NCI-H2196 treated with DMSO at 0.1 percent for 48 hours (cell line): ENCODE measurements around the gene RIIAD1.
"Not testable (repeated sequence)": the region's sequence is repeated elsewhere in the genome, so short reads cannot be mapped to it uniquely, and the experiment has no call there.

Experiments
- DNase-seq: peaks from one replicate; lab custom pipeline; 2025; ENCODE audit not compliant: unreplicated experiment; lab: John Stamatoyannopoulos, UW

Gene RIIAD1

GRCh38 chr1:151720974-151721787 is at the start of gene RIIAD1:
RIIAD1 (plus strand) TSS chr1:151721522; CDS start chr1:151721537, 15 bp downstream.
- DNase-seq: no peak

- no peak for DNase-seq
These were observed 47.9 kb upstream of the RIIAD1 start for GRCh38 chr1:151673407-151673806.

- DNase-seq: no peak
These were observed 40.9 kb upstream of the RIIAD1 start for GRCh38 chr1:151680391-151680790.

- DNase-seq: no peak
These were observed 40.5 kb upstream of the RIIAD1 start for GRCh38 chr1:151680826-151681225.

- no peak for DNase-seq
These were observed 39.4 kb upstream of the RIIAD1 start for GRCh38 chr1:151681923-151682322.

GRCh38 chr1:151682901-151683300 is 38.4 kb upstream of the RIIAD1 start:
- DNase-seq: not testable (repeated sequence)

GRCh38 chr1:151684128-151684527 is 37.2 kb upstream of the RIIAD1 start:
- DNase-seq: no peak

GRCh38 chr1:151686561-151686960 is 34.8 kb upstream of the RIIAD1 start:
- DNase-seq: no peak

- DNase-seq: no peak
These were observed 31.8 kb upstream of the RIIAD1 start for GRCh38 chr1:151689494-151689893.

- DNase-seq: no peak
These were observed 29.1 kb upstream of the RIIAD1 start for GRCh38 chr1:151692226-151692625.

GRCh38 chr1:151693057-151693651 is 28.2 kb upstream of the RIIAD1 start:
- DNase-seq: peak; percentile 29

- no peak for DNase-seq
These were observed 19.8 kb upstream of the RIIAD1 start for GRCh38 chr1:151701515-151701914.

- DNase-seq: no peak
These were observed 18.4 kb upstream of the RIIAD1 start for GRCh38 chr1:151702936-151703335.

GRCh38 chr1:151703813-151704212 is 17.5 kb upstream of the RIIAD1 start:
- no peak for DNase-seq

GRCh38 chr1:151704246-151704645 is 17.1 kb upstream of the RIIAD1 start:
- no peak for DNase-seq

- no peak for DNase-seq
These were observed 16.2 kb upstream of the RIIAD1 start for GRCh38 chr1:151705146-151705545.

GRCh38 chr1:151705753-151706463 is 15.4 kb upstream of the RIIAD1 start:
- DNase-seq: no peak

- no peak for DNase-seq
These were observed 14.6 kb upstream of the RIIAD1 start for GRCh38 chr1:151706464-151707415.

GRCh38 chr1:151707541-151708065 is 13.7 kb upstream of the RIIAD1 start:
- no peak for DNase-seq

- DNase-seq: no peak
These were observed 12.4 kb upstream of the RIIAD1 start for GRCh38 chr1:151708891-151709290.
